Measurements from ENCODE around the gene ERMP1. TPM values are rescaled to one million over a fixed set of nuclear protein-coding genes. Genes with fewer than 3 reads are reported as not detected.

The ERMP1 gene
- total RNA-seq, 1 donor from 2014 or later: 26.3 TPM

GRCh38 chr9:5749306-5749705 is 83.6 kb downstream of the ERMP1 start:
- DNase-seq: no peak
- intact Hi-C loops (cut with micrococcal nuclease): no loop called here
- no peak for ATAC-seq

DNA sequence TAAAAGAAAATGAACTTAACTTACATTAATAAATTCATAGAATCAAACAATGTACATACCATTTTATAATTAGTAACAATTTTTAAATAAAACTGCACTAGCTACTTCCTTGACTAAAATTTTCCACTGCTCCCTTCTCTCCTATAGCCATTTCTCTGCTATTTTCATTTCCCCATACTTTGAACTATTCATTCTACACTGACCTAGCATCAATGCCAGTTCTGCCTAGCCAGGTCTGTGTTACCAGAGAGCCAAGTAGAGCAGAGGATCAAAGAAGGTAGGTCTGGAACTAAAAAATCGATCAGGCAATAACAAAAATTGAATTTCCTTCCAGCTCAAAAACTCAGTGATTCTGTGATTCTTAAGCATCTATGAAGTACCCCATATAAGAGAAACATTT is 84.5 kb downstream of the ERMP1 start:
- ATAC-seq (no peak), DNase-seq (no peak)
- intact Hi-C loops (cut with micrococcal nuclease): no loop called here

DNA sequence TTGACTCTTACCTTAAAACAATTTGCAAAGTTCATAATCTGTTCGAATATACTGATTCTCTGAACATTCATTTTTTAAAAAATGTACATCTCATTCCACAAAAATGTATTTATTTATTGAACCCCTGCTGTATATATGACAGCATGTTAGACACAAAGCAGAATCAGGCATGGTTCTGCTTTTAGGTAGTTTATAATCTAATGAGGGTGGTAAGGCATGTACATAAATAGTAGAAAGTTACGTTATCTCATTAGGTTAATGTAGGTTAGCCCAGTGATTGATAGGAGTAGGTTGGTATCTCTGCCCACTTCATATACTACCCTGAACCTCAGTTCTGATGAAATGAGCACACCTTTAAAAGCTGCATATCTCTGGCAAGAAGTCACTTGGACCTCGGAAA is 89.8 kb downstream of the ERMP1 start:
- ATAC-seq (no peak), DNase-seq (no peak)
- intact Hi-C loops (cut with micrococcal nuclease): no loop called here

- DNase-seq: no peak
- intact Hi-C loops (cut with micrococcal nuclease): no loop called here
- ATAC-seq: no peak
Observed at GRCh38 chr9:5736563-5737346, 96.2 kb downstream of the ERMP1 start.

DNA sequence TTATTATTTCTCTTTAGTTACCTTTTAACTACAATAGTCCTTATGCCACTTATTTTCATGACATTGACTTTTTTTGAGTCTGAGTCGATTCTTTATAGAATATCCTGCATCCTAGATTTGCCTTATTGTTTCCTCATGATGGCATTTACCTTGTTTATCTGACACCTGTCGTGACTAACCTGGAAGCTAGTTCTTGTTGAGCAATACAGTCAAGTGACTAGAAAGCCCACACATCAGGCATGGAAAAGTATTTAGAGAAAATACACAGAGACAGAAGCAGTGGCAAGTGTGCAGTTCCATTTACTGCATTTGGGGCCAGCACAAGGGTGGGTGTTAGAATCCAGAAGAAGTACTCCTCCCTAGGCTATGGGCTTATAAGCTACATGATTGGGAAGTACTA is 97.8 kb downstream of the ERMP1 start:
- intact Hi-C loops (cut with micrococcal nuclease): no loop called here
- DNase-seq: no peak
- no peak for ATAC-seq

Other genes with a start within 250 kb of the ERMP1 start
- gene RIC1, start 204.0 kb downstream of the ERMP1 start, total RNA-seq: 8.7 TPM
- gene MLANA, start 57.8 kb upstream of the ERMP1 start, total RNA-seq: not detected
- gene RANBP6, start 182.5 kb upstream of the ERMP1 start, total RNA-seq: 22.6 TPM